CD4-positive, alpha-beta T cell treated with Interleukin-6 for 4 hours (primary cell): Measurements from ENCODE around the gene MRPL52.
"Not testable (repeated sequence)": the region's sequence is repeated elsewhere in the genome, so short reads cannot be mapped to it uniquely, and the experiment has no call there.

Source experiments
- DNase-seq: peaks from one replicate; pipeline ENCODE4 v3.0.0-alpha.2; 2020; ENCODE audit warnings: mixed read lengths

Gene MRPL52

DNA sequence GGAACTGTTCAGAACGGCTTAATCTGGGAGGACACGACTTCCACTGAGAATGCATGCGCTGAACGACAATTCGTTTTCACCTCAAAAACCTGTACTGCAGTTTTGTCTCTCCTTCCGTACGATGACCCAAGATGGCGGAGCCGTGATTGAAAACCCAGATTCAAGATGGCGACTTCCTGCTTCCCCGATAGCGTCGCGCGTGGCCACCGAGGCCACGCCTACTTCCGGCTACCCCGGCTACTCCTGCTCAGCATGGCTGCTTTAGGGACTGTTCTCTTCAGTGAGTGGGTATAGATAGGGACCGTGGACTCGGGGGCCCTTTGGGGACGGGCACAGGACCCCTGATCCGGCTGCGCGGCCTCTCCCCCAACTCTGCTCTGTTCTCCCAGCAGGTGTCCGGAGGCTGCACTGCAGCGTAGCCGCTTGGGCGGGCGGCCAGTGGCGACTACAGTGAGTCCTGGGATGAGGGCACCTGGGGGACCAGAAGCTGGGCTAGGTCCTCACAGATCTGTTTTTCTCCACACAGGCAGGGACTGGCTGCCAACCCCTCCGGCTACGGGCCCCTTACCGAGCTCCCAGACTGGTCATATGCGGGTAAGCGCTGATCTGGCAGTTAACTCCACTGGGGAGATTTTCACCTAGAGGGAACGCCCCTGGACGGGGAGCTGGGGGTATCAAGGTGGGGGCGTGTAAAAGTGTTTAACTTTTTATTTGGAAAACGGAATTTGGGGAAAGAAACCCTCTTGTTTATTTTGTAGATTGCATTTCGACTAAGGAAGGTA, at the start of gene MRPL52:
Gene MRPL52, plus strand, starts transcription at position 227 of the 782 bp plus-strand sequence. Its CDS starts 26 bp downstream, at position 253.
- DNase-seq: peak; percentile 94

DNA sequence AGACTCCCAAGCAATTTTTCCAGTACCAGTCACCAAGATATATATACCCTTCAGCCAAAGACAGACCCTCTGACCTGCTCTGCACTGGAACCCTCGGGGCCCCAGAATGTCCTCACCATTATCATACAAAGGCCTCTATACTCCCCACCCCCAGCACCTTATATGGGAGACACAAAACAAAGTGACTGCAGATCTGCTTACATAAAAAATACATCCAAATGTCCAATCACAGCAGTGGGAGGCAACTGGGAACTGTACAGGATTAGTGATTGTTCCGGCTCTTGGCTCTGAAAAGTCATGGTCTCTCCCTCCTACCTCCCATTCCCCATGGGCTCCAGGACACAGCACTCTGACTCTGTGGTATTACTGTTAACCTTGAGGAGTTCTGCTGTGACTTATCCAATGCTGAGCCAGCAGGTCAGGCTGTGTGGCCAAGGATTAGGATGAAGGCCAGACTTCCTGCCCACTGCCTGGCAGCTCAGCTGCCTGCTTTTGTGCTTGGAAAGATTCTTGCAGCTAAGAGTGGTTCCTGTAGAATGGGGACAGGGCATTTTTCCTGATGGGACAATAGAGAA, 49.5 kb upstream of the MRPL52 start:
- no peak for DNase-seq

DNA sequence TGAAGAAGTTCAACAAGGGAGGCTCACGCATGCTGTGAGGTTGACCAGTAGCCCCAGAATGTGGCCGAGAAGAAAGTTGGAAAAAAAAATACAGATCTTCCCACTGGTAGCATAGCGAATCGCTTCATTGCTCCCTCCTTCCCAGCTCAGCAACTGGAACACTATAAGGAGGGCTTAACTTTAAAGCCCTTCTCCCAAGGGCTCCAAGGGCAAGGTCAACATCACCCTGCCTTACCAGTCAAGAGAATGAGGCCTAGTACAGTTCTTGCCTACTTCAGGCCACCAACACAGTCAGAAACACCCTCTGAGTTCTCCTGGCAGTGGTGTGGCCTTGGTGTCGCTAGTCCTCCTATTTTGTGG, 48.8 kb upstream of the MRPL52 start:
- DNase-seq: no peak

DNA sequence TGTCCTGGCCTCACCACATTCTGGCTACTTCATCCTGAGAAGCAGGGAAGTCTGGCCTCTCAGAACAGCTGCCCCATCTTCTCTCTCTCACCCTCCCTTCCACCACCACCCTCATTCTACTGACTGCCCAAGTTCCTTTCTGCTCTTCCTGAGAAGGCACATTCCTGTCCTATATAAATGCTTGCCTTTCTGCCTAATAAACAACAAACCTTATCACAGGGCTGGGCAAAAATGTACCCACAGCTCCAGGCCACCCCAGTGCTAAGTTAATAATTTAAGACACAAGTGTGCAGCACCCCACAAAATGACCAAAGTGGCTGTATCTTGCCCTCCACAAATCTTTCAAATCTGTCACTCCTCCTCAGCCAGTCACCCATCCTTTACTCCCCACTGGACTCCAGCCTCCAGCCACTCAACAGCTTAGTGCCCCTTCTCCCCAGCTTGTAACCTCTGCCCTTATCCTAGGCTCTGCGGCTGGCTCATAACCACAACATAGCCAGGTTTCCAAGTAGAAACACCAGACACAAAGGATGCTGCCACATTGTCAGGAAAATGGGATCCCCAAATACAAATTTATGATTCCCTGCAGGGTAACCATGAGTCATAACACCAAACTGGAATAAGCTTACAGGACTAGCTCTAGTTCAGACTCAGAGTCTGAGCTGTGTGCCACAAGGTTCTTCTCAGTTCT, 48.2 kb upstream of the MRPL52 start:
- DNase-seq: no peak

DNA sequence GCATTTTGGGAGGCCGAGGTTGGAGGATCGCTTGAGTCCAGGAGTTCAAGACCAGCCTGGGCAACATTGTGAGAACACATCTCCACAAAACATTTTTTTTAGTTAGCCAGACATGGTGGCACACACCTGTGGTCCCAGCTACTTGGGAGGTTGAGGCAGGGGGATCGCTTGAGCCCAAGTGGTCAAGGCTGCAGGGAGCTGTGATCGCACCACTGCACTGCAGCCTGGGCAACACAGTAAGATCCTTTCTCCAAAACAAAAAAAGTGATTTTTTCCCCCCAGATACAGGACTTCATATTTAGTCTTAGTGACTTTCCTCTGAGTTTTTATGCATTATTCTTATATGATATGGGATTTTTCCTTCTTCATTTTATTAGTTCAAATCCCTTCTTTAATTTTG, 43.0 kb upstream of the MRPL52 start:
- DNase-seq: no peak

DNA sequence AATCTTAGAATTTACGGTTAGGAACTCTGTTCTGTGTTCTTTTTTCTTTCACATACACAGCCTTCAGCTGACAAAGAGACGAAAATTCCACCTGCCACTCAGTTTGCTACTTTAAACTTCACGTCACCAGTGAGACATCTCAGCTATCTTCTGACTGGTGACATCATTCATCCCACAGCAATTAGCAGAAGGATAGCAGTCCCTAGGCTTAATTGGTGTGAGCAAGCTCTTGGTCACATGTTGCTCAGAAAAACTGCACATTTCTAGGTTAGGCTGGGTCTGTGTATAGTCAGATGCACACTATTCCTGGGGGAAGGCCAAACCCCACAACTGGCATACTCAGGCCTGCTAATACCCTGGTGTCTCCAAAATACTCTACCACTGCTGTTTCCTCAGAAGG, 38.4 kb upstream of the MRPL52 start:
- no peak for DNase-seq

DNA sequence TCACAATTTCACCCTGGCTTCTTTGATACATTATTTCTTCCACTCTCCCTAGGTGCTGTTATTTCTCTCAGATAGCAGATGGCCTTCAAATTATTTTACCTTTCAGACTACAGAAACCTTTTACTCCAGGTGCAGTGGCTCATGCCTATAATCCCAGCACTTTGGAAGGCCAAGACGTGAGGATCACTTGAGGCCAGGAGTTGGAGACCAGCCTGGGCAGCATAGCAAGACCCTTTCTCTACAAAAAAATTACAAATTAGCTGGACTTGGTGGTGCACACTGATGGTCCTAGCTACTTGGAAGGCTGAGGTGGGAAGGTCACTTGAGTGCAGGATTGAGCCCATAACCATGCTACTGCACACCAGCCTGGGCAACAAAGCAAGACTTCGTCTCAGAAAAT, 37.5 kb upstream of the MRPL52 start:
- DNase-seq: no peak

DNA sequence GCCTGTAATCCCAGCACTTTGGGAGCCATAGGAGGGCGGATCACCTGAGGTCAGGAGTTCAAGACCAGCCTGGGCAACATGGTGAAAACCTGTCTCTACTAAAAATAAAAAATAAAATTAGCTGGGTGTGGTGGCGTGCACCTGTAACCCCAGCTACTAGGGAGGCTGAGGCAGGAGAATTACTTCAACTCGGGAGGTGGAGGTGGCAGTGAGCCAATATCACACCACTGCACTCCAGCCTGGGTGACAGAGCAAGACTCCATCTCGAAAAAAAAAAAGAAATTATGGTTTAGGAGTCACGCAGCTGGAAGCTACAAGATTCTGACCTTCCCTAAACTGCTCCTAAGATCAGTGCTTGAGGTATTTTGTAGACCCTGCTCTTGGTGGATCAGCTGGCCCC, 36.1 kb upstream of the MRPL52 start:
- DNase-seq: not testable (repeated sequence)

DNA sequence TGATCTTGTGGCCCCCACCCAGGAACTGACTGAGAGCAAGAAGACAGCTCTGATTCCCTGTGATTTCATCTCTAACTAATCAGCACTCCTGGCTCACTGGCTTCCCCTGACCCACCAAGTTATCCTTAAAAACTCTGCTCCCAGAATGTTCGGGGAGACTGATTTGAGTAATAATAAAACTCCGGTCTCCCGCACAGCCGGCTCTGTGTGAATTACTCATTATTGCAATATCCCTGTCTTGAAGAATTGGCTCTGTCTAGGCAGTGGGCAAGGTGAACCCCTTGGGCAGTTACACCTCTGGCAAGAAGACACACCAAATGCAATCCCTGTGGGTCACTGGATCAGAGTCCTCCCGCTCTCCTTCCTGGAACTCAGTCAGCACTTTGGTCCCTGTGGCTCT, 35.7 kb upstream of the MRPL52 start:
- DNase-seq: no peak

DNA sequence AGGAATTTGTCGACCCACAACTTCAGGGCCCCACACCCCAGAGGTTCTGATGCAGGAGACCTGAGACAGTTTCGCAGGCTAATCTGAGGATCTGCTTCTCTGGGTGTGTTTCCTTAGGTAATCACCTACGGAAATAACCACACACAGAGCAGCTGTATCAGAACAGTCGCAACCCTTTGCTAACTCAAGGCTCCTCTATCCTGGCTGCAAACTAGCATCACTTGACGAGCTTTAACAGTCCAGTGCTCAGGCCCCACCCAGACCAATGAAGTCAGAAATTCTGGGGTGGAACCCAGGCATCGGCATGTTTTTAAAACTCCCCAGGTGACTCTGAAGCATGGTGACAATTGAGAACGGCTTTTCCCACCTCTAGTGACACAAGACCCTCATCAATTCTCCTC, 35.1 kb upstream of the MRPL52 start:
- DNase-seq: no peak

DNA sequence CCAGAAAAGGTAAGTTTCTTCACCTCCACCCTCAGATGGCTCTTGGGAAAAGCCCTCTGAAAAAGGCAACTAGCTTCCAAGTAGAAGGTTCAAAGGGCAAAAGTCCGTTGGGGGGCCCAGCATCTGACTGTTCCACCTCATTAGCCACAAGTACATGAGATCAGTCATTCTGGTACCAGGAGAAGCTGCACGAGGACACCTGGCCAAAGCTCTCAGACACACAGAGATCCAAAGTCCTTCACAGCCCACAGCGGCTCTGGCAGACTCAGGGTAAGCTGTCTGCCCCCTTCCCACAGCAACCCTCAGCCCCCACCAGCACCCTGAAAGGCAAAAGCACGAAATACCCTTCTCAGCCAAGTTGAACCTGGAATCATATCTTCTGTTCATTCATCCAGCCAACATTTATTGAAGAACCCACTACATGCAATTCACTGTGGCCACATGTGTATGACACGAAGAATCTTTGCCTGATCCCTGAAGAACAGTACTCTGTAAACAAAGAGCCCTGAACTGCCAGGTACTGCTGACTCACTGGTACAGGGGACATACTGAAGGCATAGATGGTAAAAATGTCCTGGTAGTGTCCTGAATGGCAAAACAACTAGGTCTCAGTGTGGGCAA, 33.5 kb upstream of the MRPL52 start:
- DNase-seq: no peak

DNA sequence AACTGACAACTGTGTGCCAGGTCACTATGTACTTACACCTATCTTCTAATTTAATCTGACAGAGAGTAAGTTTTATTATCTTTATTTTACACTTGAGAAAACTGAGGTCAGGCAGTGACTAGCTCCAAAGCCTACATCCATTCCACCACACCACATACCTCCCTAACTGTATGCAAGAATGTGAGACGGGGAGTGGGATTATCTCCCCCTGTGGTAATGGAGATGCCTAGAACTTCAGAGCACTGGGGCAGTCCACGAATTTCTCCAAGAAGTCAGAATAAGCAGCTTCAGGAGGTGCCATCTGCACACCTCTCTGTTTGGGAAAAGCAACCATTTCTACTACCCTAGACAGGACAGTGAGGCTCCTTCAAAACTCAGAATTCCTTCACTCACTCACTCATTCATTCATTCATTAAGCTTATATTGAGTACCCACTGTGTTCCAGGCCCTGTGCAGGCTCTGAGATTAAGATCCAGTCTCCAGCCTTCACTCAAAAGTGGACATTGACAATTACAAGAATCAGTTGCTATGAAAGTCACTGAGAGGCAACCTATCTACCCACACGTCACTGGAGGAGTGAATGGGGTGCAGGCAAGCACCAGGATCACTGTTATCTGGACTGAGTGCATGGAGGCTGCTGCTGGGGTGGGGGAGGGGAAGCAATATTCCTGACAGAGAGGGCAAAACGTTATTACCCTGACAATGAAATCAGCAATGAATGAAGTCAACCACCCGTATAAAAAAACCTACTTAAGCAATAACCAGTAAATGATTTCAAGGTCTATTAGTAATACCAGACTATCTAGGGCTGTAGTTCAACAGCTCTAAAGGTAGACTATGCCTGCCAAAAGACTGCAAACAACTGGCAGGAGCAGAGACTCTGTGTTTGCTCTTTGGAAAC, 32.4 kb upstream of the MRPL52 start:
- DNase-seq: no peak

DNA sequence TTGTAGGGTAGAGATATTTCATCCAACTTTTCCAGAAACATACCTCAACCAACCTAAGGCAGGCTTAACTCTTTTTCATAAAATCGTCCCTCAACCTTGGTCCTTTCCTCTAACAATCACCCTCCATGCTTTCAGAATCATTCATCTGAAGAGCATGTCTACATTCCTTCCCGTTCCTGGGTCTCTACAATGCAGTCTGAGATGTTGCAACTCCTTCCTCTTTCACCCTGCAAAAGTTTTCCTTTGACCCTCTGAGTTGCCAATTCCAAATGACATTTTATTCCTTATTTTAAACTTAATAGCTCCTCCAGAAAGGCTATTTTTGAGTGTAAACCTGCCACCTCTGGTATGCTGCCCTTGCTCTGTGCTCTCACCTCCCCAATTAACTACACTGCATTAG, 31.2 kb upstream of the MRPL52 start:
- DNase-seq: no peak

DNA sequence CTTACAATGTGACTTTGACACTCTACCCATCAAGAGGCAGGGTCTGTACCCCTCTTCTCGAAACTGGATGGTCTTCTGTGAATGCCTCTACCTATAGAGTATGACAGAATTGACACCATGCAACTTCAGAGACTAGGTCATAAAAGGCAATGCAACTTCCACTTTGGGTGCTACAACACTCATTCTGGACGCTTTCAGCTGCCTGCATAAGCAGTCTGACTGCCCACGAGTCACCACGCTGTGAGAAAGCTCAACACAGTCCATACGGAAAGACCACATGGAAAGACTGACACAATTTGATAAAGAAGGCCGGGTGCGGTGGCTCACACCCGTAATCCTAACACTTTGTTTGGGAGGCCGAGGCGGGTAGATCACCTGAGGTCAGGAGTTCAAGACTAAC, 29.3 kb upstream of the MRPL52 start:
- no peak for DNase-seq

DNA sequence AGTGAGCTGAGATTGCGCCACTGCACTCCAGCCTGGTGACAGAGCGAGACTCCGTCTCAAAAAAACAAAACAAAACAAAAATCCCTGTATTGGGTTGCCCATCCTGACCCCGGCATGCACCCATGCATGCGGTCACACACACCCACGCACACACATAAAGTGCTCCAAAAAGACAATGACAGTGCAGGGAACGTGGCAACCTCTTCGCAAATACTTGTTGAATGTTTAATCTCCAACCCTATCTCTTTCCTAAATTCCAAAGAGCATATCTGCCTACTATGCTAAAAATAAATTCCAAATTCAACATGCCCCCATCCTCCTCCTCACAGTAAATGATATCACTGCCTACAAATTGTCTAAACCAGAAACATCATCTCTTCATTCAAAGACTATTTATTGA, 28.0 kb upstream of the MRPL52 start:
- no peak for DNase-seq

DNA sequence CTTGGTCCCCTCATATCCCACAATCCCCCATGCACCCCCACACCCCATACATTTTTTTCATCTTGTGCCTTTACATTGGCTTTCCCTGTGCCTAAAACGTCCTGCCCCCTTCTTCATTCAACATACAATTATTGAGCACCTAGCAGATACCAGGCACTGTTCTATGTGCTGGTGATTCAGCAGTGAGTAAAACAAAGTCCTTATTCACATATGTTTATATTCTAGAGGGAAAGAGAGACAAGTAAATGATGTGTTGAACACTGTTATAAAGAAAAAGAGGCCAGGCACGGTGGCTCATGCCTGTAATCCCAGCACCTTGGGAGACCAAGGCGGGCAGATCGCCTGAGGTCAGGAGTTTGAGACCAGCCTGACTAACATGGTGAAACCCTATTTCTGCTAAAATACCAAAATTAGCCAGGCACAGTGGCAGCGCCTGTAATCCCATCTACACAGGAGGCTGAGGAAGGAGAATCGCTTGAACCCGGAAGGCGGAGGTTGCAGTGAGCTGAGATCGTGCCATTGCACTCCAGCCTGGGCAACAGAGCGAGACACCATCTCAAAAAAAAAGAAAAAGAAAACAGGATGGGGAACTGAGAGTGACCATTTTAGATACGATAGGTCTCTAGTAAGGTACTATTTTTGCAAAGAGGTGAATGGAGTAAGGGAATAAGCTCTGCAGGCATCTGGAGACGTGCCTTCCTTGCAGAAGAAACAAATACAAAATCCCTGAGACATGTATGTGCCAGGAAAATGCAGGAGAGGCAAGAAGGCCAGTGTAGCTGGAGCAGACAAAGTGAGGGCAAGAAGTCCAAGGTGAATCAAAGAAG, 26.6 kb upstream of the MRPL52 start:
- DNase-seq: no peak

DNA sequence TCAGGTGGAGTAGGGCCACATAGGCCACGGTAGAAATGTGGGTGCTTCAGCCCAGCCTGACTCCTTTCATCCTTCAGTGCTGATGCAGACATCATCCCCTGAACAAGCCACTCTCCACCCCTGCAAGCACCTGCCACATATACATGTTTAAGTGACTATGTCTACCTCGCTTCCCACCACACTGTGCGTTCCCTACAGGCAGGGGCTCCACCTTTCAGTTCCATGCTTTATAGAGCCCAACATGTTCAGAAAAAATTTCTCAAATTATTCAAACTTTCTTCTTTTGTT, 26.1 kb upstream of the MRPL52 start:
- DNase-seq: no peak

DNA sequence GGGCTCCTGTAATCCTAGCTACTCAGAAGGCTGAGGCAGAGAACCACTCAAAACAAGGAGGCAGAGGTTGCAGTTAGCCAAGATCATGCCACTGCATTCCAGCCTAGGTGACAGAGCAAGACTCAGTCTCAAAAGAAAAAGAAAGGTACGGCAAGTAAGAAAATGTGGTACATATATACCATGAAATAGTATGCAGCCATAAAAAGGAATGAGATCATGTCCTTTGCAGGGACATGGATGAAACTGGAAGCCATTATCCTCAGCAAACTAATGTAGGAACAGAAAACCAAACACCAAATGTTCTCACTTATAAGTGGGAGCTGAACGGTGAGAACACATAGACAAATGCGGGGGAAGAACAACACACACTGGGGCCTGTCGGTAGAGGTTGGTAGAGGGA, 24.5 kb upstream of the MRPL52 start:
- not testable (repeated sequence) for DNase-seq

DNA sequence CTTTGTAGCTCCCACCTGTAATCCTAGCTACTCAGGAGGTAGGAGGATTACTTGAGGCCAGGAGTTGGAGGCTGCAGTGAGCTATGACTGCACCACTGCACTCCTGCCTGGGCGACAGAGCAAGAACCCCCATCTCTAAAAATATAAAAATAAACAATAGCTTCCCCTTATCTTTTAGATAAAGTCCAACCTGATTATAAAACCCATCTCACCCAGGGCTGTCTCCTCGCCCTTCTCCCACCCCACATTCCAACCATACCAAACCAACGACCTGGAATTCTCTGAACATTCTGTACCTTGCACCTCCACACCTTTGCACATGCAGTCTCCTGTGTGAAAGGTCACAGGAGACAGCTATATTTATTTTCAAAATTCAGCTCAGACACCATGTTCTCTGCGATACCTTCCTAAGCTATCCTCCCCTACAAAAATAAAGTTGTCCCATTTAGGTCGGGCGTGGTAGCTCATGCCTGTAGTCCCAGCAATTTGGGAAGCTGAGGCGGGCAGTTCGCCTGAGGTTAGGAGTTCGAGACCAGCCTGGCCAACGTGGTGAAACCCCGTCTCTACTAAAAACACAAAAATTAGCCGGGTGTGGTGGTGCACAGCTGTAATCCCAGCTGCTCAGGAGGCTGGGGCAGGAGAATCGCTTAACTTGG, 22.1 kb upstream of the MRPL52 start:
- DNase-seq: no peak

DNA sequence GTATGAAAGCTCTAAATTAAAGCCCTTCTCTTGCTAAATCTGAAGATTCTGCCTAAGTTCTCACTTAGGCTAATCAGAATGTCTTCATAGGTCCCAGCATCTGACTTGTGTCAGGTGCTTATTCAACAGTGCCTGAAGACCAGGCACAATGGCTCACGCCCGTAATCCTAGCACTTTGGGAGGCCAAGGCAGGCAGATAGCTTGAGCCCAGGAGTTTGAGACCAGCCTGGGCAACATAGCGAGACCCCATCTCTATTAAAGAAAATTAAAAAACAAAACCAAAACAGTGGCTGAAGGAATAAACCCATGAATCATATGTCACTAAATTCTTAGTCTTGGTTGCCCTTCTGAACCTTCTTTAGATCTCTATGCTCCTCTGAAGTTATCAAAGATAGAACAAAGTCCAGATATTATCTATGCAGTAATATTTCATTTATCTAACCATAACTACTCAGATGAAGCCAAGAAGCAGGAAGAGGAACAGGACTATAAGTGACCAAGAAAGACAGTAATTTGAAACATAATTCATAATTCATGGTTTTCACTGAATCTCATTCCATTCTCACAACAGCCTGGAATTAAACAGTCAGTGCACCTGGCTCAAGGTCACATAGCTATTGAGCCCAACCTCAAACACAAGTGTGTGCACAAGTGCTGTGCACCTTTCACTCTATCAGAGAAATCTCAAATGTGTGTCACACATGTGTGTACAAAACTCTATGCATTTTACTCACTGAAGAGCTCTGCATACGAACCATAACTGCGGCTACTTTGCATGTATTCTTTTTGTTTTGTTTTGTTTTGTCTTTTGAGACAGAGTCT, 21.1 kb upstream of the MRPL52 start:
- DNase-seq: no peak

DNA sequence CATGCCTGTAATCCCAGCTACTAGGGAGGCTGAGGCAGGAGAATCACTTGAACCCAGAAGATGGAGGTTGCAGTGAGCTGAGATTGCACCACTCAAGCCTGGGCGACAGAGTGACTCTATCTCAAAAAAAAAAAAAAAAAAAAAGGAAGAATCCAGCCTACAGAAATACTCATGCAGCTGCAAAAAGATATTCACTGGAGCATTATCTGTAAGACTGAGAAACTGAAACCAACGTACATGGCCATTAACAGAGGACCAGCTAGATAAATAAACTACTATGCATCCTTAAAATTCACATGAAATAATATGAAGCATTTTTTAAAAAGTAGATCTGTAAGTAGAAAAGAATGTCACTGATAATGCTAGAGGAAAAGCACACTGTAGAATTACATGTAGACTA, 18.0 kb upstream of the MRPL52 start:
- DNase-seq: no peak
